Naive B cell (primary cell): ENCODE measurements around the gene STN1. TPM values are rescaled to one million over a fixed set of nuclear protein-coding genes. Genes with fewer than 3 reads are reported as not detected.

ENCODE experiments used
- ATAC-seq, 2 donors: fragments of 150-1000 bp; cut with Tn5 transposase; 2 replicates each; pipeline ENCODE4 v1.10.0; 2021; ENCODE audit warnings: low read depth in 2 of 2, mild to moderate bottlenecking in 2 of 2, moderate library complexity in 2 of 2
- DNase-seq: peaks from one replicate; pipeline ENCODE4 v3.0.0; 2022
- H3K27ac Mint-ChIP-seq, 6 donors: one replicate each; pipeline ENCODE4 v1.8.0; 2020 to 2022; ENCODE audit warnings: mild to moderate bottlenecking in 6 of 6, mixed read lengths in 6 of 6, moderate library complexity in 5 of 6, inconsistent platforms in 2 of 6
- H3K27me3 Mint-ChIP-seq, 3 donors: one replicate each; pipeline ENCODE4 v1.8.0; 2021 to 2022; ENCODE audit warnings: mixed read lengths in 3 of 3, mild to moderate bottlenecking in 1 of 3
- H3K36me3 Mint-ChIP-seq, 2 donors: one replicate each; pipeline ENCODE4 v1.8.0; 2020 to 2022; ENCODE audit warnings: mixed read lengths in 2 of 2, inconsistent platforms in 1 of 2, mild to moderate bottlenecking in 1 of 2
- H3K4me1 Mint-ChIP-seq, 3 donors: one replicate each; pipeline ENCODE4 v1.8.0; 2020 to 2022; ENCODE audit warnings: mixed read lengths in 3 of 3, inconsistent platforms in 1 of 3, mild to moderate bottlenecking in 1 of 3, moderate library complexity in 1 of 3
- H3K4me3 Mint-ChIP-seq, 8 donors: one replicate each; pipeline ENCODE4 v1.8.0; 2020 to 2022; ENCODE audit warnings: mild to moderate bottlenecking in 8 of 8, mixed read lengths in 8 of 8, moderate library complexity in 8 of 8, inconsistent platforms in 2 of 8
- H3K9me3 Mint-ChIP-seq, 7 donors: one replicate each; pipeline ENCODE4 v1.8.0; 2020 to 2022; ENCODE audit warnings: mixed read lengths in 7 of 7, mild to moderate bottlenecking in 5 of 7, inconsistent platforms in 2 of 7, moderate library complexity in 1 of 7
- polyA plus RNA-seq, 6 donors: library from polyadenylated mRNA; unstranded; fragments of 300-500 nt; fragmentation: Illumina TruSeq; gene quantifications; one replicate each; pipeline ENCODE4 v1.2.3, GENCODE V29; 2021; ENCODE audit warnings: low read depth in 6 of 6

The STN1 gene
- polyA plus RNA-seq, 6 donors from 2014 or later = 28.6 to 39.0 (median 32.7) TPM

GRCh38 chr10:103939522-103939921 is 21.5 kb upstream of the STN1 start:
- Mint-ChIP-seq H3K4me1 (no peaks in the 10 kb centered on the region), H3K27ac (no peak overlapping the region), H3K9me3 (peaks cover 0 to 2% (median 0%) of the 10 kb centered on the region in 7 donors), H3K4me3 (no peak overlapping the region), H3K36me3 (no peaks in the 10 kb centered on the region), H3K27me3 (peaks cover 0 to 5% (median 0%) of the 10 kb centered on the region in 3 donors)
- no peak for DNase-seq
- ATAC-seq = no peak

- Mint-ChIP-seq H3K27me3 (peaks cover 0 to 5% (median 0%) of the 10 kb centered on the region in 3 donors), H3K4me1 (no peaks in the 10 kb centered on the region), H3K9me3 (peaks cover 0 to 2% (median 0%) of the 10 kb centered on the region in 7 donors), H3K4me3 (no peak overlapping the region), H3K27ac (no peak overlapping the region), H3K36me3 (no peaks in the 10 kb centered on the region)
- DNase-seq (no peak), ATAC-seq (no peak)
Observed at GRCh38 chr10:103936022-103936421, 18.0 kb upstream of the STN1 start.

DNA sequence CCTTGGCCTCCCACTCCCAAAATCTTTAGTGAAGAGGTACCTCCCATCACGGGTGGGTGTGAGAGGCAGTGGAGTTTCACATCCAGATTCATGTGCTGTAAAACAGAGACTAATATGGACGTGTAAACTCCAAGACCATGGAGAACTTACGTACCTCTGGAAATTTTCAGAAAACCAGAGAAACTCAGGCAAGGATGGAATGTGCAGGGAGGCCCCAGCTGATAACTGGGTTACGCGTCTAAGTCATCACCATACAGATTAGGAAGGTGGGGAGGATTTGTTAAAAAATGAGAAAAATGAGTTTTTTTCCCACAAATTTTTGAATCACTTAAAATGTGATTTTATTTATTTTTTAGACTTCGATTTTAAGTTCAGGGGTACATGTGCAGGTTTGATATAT is 16.3 kb upstream of the STN1 start:
- Mint-ChIP-seq H3K27ac (no peak overlapping the region), H3K4me1 (no peaks in the 10 kb centered on the region), H3K36me3 (no peaks in the 10 kb centered on the region), H3K27me3 (peaks cover 0 to 5% (median 0%) of the 10 kb centered on the region in 3 donors), H3K4me3 (no peak overlapping the region), H3K9me3 (peaks cover 0 to 2% (median 0%) of the 10 kb centered on the region in 7 donors)
- DNase-seq (no peak), ATAC-seq (no peak)

DNA sequence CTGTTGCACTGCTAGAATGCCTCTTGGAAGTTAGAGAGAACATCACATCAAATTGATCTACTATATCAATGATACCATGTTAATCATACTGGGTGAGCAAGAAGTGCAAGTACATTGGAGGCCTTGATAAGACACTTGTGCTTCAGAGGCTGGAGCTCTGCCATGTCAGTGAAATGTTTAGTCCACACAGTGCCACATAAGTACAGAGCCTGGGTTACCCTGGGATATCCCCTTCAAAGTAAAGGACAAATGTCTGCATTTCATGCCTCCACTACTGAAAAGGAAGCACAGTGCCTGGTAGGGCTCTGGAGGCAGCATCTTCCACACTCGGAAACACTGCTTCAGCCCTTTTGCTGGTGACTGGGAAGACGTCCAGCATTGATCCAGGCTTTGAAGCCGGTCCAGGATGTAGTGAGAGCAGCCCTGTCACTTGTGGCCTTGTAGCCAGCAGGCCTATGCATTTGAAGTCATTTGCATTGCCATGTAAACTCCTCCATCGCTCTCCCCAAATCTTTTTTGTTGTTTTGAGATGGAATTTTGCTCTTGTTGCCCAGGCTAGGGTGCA is 15.7 kb upstream of the STN1 start:
- no peak overlapping the region for H3K4me3 Mint-ChIP-seq
- peaks cover 0 to 2% (median 0%) of the 10 kb centered on the region in 7 donors for H3K9me3 Mint-ChIP-seq
- no peaks in the 10 kb centered on the region for H3K36me3 Mint-ChIP-seq
- H3K27me3 Mint-ChIP-seq = no peaks in the 10 kb centered on the region
- H3K4me1 Mint-ChIP-seq = no peaks in the 10 kb centered on the region
- H3K27ac Mint-ChIP-seq = no peak overlapping the region
- ATAC-seq = no peak
- no peak for DNase-seq

- Mint-ChIP-seq H3K36me3 (no peaks in the 10 kb centered on the region), H3K4me1 (no peaks in the 10 kb centered on the region), H3K4me3 (no peak overlapping the region), H3K9me3 (peaks cover 0 to 2% (median 0%) of the 10 kb centered on the region in 7 donors), H3K27me3 (no peaks in the 10 kb centered on the region), H3K27ac (no peak overlapping the region)
- ATAC-seq (no peak), DNase-seq (no peak)
Observed at GRCh38 chr10:103932971-103933370, 15.0 kb upstream of the STN1 start.

DNA sequence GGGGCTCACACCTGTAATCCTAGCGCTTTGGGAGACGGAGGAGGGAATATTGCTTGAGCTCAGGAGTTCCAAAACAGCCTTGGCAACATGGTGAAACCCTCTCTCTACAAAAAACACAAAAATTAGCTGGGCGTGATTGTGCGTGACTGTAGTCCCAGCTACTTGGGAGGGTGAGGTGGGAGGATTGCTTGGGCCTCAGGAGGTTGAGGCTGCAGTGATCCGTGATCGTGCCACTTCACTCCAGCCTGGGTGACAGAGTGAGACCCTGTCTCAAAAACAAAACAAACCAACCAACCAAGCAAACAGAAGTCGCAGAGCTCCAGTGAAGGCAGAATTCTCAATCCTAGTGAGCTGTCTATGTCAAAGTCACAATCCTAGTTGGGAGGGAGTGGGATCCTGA is 14.3 kb upstream of the STN1 start:
- Mint-ChIP-seq H3K4me1 (no peaks in the 10 kb centered on the region), H3K27ac (no peak overlapping the region), H3K36me3 (no peaks in the 10 kb centered on the region), H3K9me3 (peaks cover 0 to 2% (median 0%) of the 10 kb centered on the region in 7 donors), H3K27me3 (no peaks in the 10 kb centered on the region), H3K4me3 (no peak overlapping the region)
- DNase-seq (no peak), ATAC-seq (no peak)

DNA sequence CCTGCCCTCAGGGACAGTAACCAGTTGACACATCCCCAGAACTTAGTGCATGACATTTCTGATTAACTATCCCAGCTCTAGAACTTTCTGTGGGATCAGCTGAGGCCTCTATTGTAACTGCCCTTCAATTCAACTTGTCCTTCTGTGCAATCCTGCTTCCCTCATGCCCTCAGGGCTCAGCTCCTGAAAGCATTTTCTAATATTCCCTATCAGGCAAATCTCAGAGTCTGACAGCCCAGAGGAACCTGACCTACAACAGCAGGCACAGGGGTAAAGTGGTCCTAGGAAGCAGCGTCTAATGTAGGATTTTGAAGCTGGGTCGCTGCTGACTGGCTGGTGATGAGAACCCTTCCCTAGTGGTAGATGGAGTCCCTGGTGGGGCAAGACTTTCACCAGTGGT is 13.6 kb upstream of the STN1 start:
- ATAC-seq (no peak), DNase-seq (no peak)
- no peak overlapping the region for H3K27ac Mint-ChIP-seq
- H3K9me3 Mint-ChIP-seq = peaks cover 0 to 2% (median 0%) of the 10 kb centered on the region in 7 donors
- no peaks in the 10 kb centered on the region for H3K36me3 Mint-ChIP-seq
- H3K4me1 Mint-ChIP-seq = no peaks in the 10 kb centered on the region
- no peak overlapping the region for H3K4me3 Mint-ChIP-seq
- peaks cover 0 to 2% (median 0%) of the 10 kb centered on the region in 3 donors for H3K27me3 Mint-ChIP-seq

DNA sequence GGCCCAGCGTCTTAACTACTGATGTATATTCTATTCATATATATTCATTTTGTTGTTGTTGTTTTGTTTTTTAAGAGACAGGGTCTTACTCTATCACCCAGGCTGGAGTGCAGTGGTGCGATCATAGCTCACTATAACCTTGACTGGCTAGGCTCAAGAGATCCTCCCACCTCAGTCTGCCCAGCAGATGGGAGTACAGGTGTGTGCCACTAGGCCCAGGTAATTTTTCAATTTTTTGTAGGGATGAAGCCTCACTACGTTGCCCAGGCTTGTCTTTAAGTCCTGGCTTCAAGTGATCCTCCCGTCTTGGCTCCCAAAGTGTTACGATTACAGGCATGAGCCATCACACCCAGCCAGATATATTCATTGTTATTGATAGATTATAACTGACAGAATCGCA is 12.9 kb upstream of the STN1 start:
- H3K4me1 Mint-ChIP-seq = no peaks in the 10 kb centered on the region
- no peaks in the 10 kb centered on the region for H3K36me3 Mint-ChIP-seq
- ATAC-seq = no peak
- DNase-seq = no peak
- peaks cover 0 to 2% (median 0%) of the 10 kb centered on the region in 7 donors for H3K9me3 Mint-ChIP-seq
- H3K27me3 Mint-ChIP-seq = peaks cover 0 to 8% (median 0%) of the 10 kb centered on the region in 3 donors
- no peak overlapping the region for H3K4me3 Mint-ChIP-seq
- H3K27ac Mint-ChIP-seq = no peak overlapping the region

DNA sequence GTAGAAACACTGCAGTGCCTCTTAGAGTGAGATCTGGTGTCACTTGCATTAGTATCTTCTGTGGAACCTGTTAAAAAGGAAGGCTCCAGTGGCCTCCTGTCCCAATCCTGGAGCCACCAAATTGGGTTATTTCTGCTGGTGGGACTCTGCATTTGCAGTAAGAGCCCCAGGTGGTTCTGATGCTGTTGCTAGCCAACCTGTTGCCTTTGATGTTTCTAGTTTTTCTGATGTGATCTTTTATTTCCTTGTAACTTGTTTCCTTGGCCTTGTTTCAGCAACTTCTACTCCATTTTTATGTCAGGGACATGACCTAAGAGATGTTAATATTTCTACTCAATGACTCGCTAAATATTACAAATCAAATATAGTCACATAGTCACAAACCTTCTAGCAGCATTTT is 12.5 kb upstream of the STN1 start:
- Mint-ChIP-seq H3K4me3 (no peak overlapping the region), H3K36me3 (no peaks in the 10 kb centered on the region), H3K27ac (no peak overlapping the region), H3K27me3 (peaks cover 0 to 8% (median 0%) of the 10 kb centered on the region in 3 donors), H3K4me1 (no peaks in the 10 kb centered on the region), H3K9me3 (peaks cover 0 to 2% (median 0%) of the 10 kb centered on the region in 7 donors)
- ATAC-seq = no peak
- no peak for DNase-seq

- no peaks in the 10 kb centered on the region for H3K4me1 Mint-ChIP-seq
- H3K9me3 Mint-ChIP-seq = no peaks in the 10 kb centered on the region
- peaks cover 0 to 8% (median 0%) of the 10 kb centered on the region in 3 donors for H3K27me3 Mint-ChIP-seq
- DNase-seq = no peak
- ATAC-seq = no peak
- H3K4me3 Mint-ChIP-seq = no peak overlapping the region
- no peak overlapping the region for H3K27ac Mint-ChIP-seq
- H3K36me3 Mint-ChIP-seq = no peaks in the 10 kb centered on the region
Observed at GRCh38 chr10:103929381-103929921, 11.5 kb upstream of the STN1 start.

DNA sequence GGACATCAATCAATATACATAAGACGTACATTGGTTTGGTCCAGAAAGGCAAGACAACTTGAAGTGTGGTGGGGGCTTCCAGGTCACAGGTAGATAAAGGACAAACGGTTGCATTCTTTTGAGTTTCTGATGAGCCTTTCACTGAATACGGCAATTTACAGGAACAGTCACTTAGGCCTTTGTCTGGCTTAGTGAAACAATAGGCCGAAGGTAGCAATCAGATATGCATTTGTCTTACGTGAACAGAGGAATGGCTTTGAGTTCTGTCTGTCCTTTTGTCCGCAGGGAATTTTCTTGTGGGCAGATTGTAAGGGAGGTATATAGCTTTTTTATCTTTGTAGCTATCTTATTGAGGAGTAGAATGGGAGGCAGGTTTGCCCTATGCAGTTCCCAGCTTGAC is 10.8 kb upstream of the STN1 start:
- Mint-ChIP-seq H3K9me3 (no peaks in the 10 kb centered on the region), H3K27me3 (peaks cover 0 to 8% (median 0%) of the 10 kb centered on the region in 3 donors), H3K4me3 (no peak overlapping the region), H3K4me1 (no peaks in the 10 kb centered on the region), H3K36me3 (no peaks in the 10 kb centered on the region), H3K27ac (peak overlapping the region in 1 of 6 donors; percentile 46)
- DNase-seq = no peak
- ATAC-seq = no peak

DNA sequence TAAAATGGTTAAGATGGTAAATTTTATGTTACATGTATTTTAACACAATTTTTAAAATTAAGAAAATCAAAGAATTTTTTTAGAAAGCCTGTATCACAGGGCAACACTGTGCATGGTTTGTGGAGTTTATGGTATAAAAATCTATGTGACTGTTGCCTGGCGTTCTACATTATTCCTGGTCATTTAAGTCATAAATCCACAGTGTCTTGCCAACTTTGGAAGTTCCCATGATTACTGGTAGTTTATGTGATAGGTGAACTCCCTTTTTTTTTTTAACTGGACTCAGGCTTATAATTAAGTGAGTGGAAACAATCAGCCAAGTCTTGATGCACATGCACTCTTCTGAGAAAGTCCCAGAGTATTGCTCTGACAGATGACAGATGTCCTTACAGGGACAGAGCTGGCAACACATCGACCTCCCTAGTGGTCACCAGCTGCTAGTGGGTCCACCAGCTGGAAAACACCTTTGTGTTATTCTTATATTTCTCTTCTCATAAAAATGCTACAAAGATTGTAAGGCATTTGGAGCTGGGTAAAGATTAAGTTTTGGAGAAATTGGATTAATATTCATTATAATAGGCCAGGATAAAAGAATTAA is 8.8 kb upstream of the STN1 start:
- Mint-ChIP-seq H3K9me3 (no peaks in the 10 kb centered on the region), H3K4me3 (no peak overlapping the region), H3K4me1 (no peaks in the 10 kb centered on the region), H3K27ac (no peak overlapping the region), H3K36me3 (no peaks in the 10 kb centered on the region), H3K27me3 (peaks cover 0 to 8% (median 0%) of the 10 kb centered on the region in 3 donors)
- ATAC-seq = no peak
- DNase-seq = no peak

DNA sequence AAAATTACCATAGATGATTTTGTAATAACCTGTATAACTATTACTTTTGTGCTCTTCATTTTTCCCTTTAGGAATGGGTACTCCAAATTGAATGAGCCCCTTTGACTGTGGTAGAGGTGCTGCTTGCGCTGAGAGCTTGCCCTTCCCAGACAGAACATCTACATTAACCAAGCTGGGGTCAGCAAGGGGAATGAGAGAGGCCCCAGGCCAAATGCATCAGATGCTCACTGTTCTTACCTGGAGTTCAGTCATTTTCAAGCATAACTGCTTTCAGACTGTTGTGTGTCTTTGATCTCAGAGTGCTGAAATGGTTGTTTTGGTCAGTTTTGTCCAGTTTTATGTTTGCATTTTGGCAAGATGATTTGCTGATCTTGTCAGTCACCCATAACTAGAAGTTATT is 7.6 kb upstream of the STN1 start:
- Mint-ChIP-seq H3K27me3 (peaks cover 0 to 8% (median 0%) of the 10 kb centered on the region in 3 donors), H3K4me3 (peak overlapping the region in 1 of 8 donors; percentile 22), H3K36me3 (no peaks in the 10 kb centered on the region), H3K9me3 (no peaks in the 10 kb centered on the region), H3K4me1 (no peaks in the 10 kb centered on the region), H3K27ac (no peak overlapping the region)
- DNase-seq = no peak
- no peak for ATAC-seq

- no peak for DNase-seq
- Mint-ChIP-seq H3K4me3 (no peak overlapping the region), H3K27me3 (peaks cover 0 to 8% (median 0%) of the 10 kb centered on the region in 3 donors), H3K36me3 (no peaks in the 10 kb centered on the region), H3K27ac (no peak overlapping the region), H3K9me3 (no peaks in the 10 kb centered on the region), H3K4me1 (peaks cover 3 to 6% (median 4%) of the 10 kb centered on the region in 3 donors)
- ATAC-seq = no peak
Observed at GRCh38 chr10:103923502-103923901, 5.5 kb upstream of the STN1 start.
